WERI-Rb-1 (cell line): ENCODE results near the gene PSME3IP1.

Experiments used
- DNase-seq: peaks from one replicate; pipeline ENCODE4 v3.0.0-alpha.2; 2020
- H3K27ac ChIP-seq: fragments of 250-450 bp; sonication (Bioruptor Pico); 2 replicates; pipeline ENCODE4 v1.5.1; 2020; ENCODE audit warnings: mild to moderate bottlenecking, moderate library complexity
- H3K27me3 ChIP-seq: fragments of 250-450 bp; sonication (Bioruptor Pico); 2 replicates; pipeline ENCODE4 v1.5.1; 2021; ENCODE audit warnings: mild to moderate bottlenecking, low read depth, moderate library complexity; ENCODE audit not compliant: insufficient read depth, severe bottlenecking
- H3K36me3 ChIP-seq: fragments of 250-450 bp; sonication (Bioruptor Pico); 2 replicates; pipeline ENCODE4 v1.5.1; 2020; ENCODE audit warnings: mild to moderate bottlenecking, moderate library complexity
- H3K4me3 ChIP-seq: 2 replicates; pipeline ENCODE4 v1.5.1; 2011; ENCODE audit warnings: low read depth, mild to moderate bottlenecking, control low read depth, low read length
- H3K9me3 ChIP-seq: fragments of 250-450 bp; sonication (Bioruptor Pico); 2 replicates; pipeline ENCODE4 v1.5.1; 2021; ENCODE audit warnings: mild to moderate bottlenecking, moderate library complexity; ENCODE audit not compliant: severe bottlenecking
- TF ChIP-seq, protein P1 (sequence below): IDR thresholded peaks from 2 replicates; pipeline ENCODE4 v1.5.1; 2011; ENCODE audit warnings: low read depth, mild to moderate bottlenecking, control low read depth, inconsistent platforms, low read length

Gene PSME3IP1

DNA sequence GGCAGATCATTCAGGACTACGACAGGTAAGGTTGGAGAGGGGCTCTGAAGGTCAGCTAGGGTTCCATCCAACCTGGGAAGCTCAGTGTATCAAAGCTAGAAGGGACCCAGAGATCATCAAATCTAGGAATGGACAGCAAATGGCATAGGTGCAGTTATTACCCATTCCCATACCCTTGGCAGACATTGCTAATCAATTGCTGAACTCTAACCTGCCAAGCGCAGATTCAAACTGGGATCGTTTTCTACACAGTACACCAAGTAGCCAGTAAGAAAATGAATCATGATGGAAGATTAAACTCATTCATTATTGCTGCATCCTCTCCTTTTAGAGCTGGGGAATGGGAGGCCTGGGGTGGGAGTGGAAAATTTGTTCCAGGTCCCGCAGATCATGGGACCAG lies 59.9 kb downstream of the PSME3IP1 start:
- H3K36me3 ChIP-seq = no peaks in the 10 kb centered on the region
- TF ChIP-seq, protein P1, sequence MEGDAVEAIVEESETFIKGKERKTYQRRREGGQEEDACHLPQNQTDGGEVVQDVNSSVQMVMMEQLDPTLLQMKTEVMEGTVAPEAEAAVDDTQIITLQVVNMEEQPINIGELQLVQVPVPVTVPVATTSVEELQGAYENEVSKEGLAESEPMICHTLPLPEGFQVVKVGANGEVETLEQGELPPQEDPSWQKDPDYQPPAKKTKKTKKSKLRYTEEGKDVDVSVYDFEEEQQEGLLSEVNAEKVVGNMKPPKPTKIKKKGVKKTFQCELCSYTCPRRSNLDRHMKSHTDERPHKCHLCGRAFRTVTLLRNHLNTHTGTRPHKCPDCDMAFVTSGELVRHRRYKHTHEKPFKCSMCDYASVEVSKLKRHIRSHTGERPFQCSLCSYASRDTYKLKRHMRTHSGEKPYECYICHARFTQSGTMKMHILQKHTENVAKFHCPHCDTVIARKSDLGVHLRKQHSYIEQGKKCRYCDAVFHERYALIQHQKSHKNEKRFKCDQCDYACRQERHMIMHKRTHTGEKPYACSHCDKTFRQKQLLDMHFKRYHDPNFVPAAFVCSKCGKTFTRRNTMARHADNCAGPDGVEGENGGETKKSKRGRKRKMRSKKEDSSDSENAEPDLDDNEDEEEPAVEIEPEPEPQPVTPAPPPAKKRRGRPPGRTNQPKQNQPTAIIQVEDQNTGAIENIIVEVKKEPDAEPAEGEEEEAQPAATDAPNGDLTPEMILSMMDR = no peak
- H3K4me3 ChIP-seq = no peak overlapping the region
- no peaks in the 10 kb centered on the region for H3K9me3 ChIP-seq
- no peaks in the 10 kb centered on the region for H3K27me3 ChIP-seq
- DNase-seq = no peak
- H3K27ac ChIP-seq = no peak overlapping the region

DNA sequence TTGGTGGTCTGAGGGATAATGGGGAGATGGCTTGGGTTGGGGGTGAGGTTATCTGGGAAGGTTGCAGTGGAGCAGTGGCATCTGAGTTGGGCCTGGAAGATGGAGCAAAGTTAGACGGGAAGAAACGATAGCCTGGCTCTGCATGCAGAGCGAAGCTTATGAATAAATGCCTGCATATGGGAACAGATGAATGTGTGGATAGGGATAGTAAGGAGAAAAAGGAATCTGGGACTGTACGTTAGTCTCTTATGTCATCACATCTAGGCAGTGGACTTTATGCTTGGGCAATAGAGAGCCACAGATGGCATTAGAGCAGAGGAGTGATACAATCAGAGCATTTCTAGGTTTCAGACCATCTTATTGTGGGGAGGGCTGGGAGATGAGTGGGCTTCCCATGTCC lies 60.5 kb downstream of the PSME3IP1 start:
- H3K36me3 ChIP-seq = no peaks in the 10 kb centered on the region
- DNase-seq = no peak

DNA sequence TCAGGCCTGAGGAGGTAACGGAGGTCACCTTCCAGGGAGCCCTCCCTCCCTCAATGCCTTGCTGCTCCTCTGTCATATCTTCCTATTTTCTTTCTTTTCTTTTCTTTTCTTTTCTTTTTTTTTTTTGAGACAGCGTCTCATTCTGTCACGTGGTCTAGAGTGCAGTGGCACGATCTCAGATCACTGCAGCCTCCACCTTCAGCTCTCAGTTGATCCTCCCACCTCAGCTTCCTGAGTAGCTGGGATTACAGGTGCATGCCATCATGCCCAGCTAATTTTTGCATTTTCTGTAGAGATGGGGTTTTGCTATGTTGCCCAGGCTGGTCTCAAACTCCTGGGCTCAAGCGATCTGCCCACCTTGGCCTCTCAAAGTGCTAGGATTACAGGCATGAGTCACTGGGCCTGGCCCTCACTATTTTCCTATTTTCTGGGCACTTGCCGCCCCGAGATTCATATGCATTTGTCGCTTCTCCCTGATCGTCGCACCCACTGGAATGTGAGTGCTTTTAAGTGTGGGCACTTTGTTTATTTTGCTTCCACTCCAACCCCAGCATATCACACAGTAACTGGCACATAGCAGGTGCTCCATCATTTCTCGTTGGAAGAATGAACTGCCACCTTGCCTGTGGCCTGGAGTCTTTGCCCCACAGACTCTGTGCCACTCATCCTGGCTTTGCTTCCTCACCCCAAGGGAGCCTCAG lies 61.7 kb downstream of the PSME3IP1 start:
- TF ChIP-seq, protein P1 = no peak
- Histone ChIP-seq H3K9me3 (no peaks in the 10 kb centered on the region), H3K36me3 (no peaks in the 10 kb centered on the region), H3K27me3 (no peaks in the 10 kb centered on the region), H3K27ac (no peak overlapping the region), H3K4me3 (no peak overlapping the region)
- DNase-seq = no peak

More for the DNA sequence above, 60.5 kb downstream of the PSME3IP1 start:
- TF ChIP-seq, protein P1 = no peak
- Histone ChIP-seq H3K9me3 (no peaks in the 10 kb centered on the region), H3K4me3 (no peak overlapping the region), H3K27ac (no peak overlapping the region), H3K27me3 (no peaks in the 10 kb centered on the region)

DNA sequence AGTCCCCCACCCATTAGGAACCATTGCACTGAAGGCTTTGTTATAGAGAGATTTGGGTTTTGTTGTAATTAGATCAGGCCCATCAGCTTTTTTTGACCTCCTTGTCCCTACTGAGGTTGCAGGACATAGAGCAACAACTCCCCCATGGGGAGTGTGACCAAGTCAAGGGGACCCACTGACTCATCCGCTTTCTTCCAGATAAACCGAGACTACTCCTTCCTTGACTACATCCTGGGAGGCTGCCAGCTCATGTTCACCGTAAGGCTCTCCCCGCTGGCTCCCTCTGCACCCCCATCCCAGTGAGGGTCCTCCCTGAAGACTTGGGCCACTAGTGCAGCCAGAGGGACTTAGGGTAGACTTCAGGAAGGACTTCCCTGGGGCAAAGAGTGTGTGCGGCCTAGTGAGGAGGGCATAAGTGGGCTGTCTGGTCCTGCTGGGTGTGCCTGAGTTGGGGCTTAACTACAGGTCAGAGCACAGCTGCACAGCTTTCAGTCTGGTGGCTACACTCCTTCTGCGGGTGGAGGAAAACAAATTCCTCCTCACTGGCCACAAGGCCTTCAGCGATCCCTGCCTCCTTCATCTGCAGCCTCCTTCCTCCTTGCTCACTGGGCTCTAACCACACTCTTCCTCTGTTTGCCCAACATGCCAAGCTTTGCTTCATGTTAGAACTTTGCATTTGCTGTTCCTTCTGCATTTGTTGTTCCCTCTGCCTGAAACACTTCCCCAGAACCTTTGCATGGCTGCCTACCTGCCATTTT lies 62.4 kb downstream of the PSME3IP1 start:
- Histone ChIP-seq H3K9me3 (no peaks in the 10 kb centered on the region), H3K36me3 (no peaks in the 10 kb centered on the region), H3K4me3 (no peak overlapping the region), H3K27ac (no peak overlapping the region), H3K27me3 (no peaks in the 10 kb centered on the region)
- TF ChIP-seq, protein P1 = no peak
- no peak for DNase-seq

DNA sequence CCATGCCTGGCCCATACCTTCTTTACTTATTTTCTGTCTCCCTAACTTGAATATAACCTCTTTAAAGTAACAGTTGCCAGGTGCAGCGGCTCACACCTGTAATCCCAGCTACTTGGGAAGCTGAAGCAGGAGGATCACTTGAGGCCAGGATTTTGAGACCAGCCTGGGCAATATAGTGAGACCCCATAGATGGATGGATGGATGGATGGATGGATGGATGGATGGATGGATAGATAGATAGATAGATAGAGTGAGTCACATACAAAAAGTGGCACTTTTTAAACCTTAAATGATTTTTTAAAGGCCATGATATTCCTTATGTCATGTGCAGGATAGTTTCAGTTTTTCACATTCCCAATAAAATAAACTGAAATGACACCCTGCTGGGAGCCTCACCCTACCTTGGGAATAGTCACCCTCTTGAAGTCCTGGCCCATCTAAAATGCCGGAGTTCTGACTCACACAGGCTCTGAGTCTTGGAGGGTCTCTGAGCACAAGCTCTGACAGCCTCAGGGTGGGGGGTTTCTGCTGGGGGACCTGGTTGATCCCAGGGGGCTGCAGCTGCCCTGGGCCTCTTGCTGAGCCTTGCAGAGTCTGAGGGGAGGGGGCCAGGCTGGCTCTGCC lies 67.3 kb downstream of the PSME3IP1 start:
- Histone ChIP-seq H3K27ac (no peak overlapping the region), H3K4me3 (no peak overlapping the region)

More for the DNA sequence above, 67.3 kb downstream of the PSME3IP1 start:
- no peak for DNase-seq
- TF ChIP-seq, protein P1 = no peak
- no peaks in the 10 kb centered on the region for H3K27me3 ChIP-seq
- H3K9me3 ChIP-seq = no peaks in the 10 kb centered on the region
- no peaks in the 10 kb centered on the region; the same call in 1 of the 2 replicates for H3K36me3 ChIP-seq
